Vagina (tissue), 2 donors: Measurements from ENCODE around the gene ANKRD11. TPM values are rescaled to one million over a fixed set of nuclear protein-coding genes. Genes with fewer than 3 reads are reported as not detected.

Experiments
- DNase-seq, 2 donors: peaks; one replicate each; pipeline ENCODE4 v3.0.0-alpha.2; 2017; ENCODE audit errors: extremely low spot score in 2 of 2
- H3K27ac ChIP-seq: fragments of 200-600 bp; sonication (generic); one replicate; pipeline ENCODE4 v1.5.1; 2019
- H3K27me3 ChIP-seq: fragments of 200-600 bp; sonication (generic); one replicate; pipeline ENCODE4 v1.5.1; 2019
- H3K36me3 ChIP-seq, 2 donors: fragments of 200-600 bp; sonication (generic); one replicate each; pipeline ENCODE4 v1.5.1; 2017 to 2019
- H3K4me1 ChIP-seq: fragments of 200-600 bp; sonication (generic); one replicate; pipeline ENCODE4 v1.5.1; 2019
- H3K4me3 ChIP-seq, 2 donors: fragments of 200-600 bp; sonication (generic); 1 replicate in 1 of 2; 2 replicates in 1 of 2; pipeline ENCODE4 v1.5.1; 2016 to 2019
- H3K9me3 ChIP-seq: fragments of 200-600 bp; sonication (generic); one replicate; pipeline ENCODE4 v1.5.1; 2019
- POLR2A ChIP-seq, 2 donors: fragments of 450-650 bp; IDR thresholded peaks; one replicate each; pipeline ENCODE4 v1.6.1; 2017; ENCODE audit warnings: antibody characterized with exemption in 2 of 2, mild to moderate bottlenecking in 2 of 2, moderate library complexity in 2 of 2
- POLR2AphosphoS5 ChIP-seq, 2 donors: sonication (generic); formaldehyde crosslinking; IDR thresholded peaks; one replicate each; pipeline ENCODE4 v1.9.0; 2017; ENCODE audit warnings: antibody characterized with exemption in 2 of 2, mild to moderate bottlenecking in 2 of 2, low read depth in 1 of 2; ENCODE audit not compliant: insufficient read depth in 1 of 2
- intact Hi-C: fragments of 100-400 bp; cut with DNase I; formaldehyde crosslinking; loops from one replicate; pipeline ENCODE4 v1.15.1; 2023
- total RNA-seq: library from RNA; depleted of rRNA; stranded (reverse); fragments of >200 nt; gene quantifications from one replicate; pipeline ENCODE4 v1.2.3, GENCODE V29; 2016
- TF ChIP-seq, protein P1 (sequence below), 3 experiments: fragments of 450-650 bp in 2 of 3; fragments of 200-600 bp in 1 of 3; sonication (generic) in 1 of 3; IDR thresholded peaks; one replicate each; pipeline ENCODE4 v1.5.1; 2017 to 2019; ENCODE audit warnings: antibody characterized with exemption in 3 of 3, mild to moderate bottlenecking in 2 of 3, moderate library complexity in 2 of 3

ANKRD11 gene
- total RNA-seq, 1 donor from 2014 or later, result 135 TPM

DNA sequence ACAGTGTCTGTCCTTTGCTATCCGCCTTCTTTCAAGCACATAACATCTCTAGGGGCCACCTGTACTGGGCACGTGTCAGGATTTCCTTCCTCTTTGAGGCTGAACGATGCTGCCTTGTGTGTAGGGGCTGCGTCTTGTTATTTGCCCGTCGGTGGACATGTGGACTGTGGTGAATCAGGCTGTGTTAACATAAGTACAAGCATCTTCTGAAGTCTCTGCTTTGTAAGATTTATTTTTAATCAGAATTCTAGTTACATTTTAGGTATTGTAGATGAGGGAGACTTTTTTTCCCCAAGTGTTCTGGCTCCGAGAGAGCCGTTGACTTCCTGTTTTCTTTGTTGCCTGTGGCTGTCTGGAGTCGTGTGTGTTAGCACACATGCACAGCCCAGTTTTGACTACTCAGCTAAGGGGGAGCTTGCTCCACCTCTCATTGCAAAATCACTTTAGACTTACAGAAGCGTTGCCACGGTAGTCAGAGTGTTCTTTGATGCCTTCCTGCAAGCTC lies 43.9 kb upstream of the ANKRD11 start:
- Histone ChIP-seq H3K4me3 (no peak overlapping the region), H3K9me3 (no peaks in the 10 kb centered on the region), H3K4me1 (no peaks in the 10 kb centered on the region), H3K27ac (no peak overlapping the region), H3K27me3 (no peaks in the 10 kb centered on the region), H3K36me3 (peaks cover 0 to 72% of the 10 kb centered on the region in 2 donors)
- no peak for DNase-seq
- TF ChIP-seq POLR2A (IDR thresholded peaks at IDR 0.05), result no peak
- TF ChIP-seq POLR2AphosphoS5 (IDR thresholded peaks at IDR 0.05; ENCODE audit: insufficient read depth in 1 of 2, low read depth in 1 of 2), result no peak
- TF ChIP-seq, protein P1, sequence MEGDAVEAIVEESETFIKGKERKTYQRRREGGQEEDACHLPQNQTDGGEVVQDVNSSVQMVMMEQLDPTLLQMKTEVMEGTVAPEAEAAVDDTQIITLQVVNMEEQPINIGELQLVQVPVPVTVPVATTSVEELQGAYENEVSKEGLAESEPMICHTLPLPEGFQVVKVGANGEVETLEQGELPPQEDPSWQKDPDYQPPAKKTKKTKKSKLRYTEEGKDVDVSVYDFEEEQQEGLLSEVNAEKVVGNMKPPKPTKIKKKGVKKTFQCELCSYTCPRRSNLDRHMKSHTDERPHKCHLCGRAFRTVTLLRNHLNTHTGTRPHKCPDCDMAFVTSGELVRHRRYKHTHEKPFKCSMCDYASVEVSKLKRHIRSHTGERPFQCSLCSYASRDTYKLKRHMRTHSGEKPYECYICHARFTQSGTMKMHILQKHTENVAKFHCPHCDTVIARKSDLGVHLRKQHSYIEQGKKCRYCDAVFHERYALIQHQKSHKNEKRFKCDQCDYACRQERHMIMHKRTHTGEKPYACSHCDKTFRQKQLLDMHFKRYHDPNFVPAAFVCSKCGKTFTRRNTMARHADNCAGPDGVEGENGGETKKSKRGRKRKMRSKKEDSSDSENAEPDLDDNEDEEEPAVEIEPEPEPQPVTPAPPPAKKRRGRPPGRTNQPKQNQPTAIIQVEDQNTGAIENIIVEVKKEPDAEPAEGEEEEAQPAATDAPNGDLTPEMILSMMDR (IDR thresholded peaks at IDR 0.05), result no peak
- intact Hi-C loops, result no loop called here

DNA sequence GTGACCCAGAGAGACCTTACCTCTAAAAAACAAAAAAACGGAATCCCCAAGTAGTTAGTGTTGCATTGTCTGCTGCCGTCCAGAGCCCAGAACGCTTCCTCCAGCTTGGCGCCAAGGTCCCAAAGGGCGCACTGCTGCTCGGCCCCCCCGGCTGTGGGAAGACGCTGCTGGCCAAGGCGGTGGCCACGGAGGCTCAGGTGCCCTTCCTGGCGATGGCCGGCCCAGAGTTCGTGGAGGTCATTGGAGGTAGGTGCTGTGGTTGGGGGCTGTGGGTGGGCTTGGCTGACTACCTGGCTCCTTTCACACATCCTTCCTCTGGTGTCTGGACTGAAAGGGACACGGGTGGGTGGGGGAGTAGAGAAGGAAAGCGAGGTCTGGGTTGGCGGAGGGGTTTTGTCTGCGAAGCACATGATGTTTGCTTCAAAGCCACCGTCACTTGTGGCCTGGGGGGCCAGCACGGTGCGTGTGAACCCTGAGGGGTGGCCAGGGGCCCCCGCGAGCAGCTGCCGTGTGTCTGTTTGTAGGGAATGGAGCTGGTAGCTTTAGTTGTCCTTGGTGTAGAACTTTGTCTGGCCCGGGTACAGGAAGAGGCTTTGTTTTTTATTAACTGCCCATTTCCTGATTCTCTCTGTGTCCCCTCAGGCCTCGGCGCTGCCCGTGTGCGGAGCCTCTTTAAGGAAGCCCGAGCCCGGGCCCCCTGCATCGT lies 41.6 kb upstream of the ANKRD11 start:
- Histone ChIP-seq H3K27me3 (no peaks in the 10 kb centered on the region), H3K36me3 (peaks cover 0 to 76% of the 10 kb centered on the region in 2 donors), H3K4me1 (no peaks in the 10 kb centered on the region), H3K9me3 (no peaks in the 10 kb centered on the region), H3K27ac (no peak overlapping the region), H3K4me3 (no peak overlapping the region)
- intact Hi-C loops, result no loop called here
- no peak for TF ChIP-seq POLR2A (IDR thresholded peaks at IDR 0.05)
- TF ChIP-seq, protein P1 (IDR thresholded peaks at IDR 0.05), result no peak
- TF ChIP-seq POLR2AphosphoS5 (IDR thresholded peaks at IDR 0.05; ENCODE audit: insufficient read depth in 1 of 2, low read depth in 1 of 2), result no peak
- no peak for DNase-seq

DNA sequence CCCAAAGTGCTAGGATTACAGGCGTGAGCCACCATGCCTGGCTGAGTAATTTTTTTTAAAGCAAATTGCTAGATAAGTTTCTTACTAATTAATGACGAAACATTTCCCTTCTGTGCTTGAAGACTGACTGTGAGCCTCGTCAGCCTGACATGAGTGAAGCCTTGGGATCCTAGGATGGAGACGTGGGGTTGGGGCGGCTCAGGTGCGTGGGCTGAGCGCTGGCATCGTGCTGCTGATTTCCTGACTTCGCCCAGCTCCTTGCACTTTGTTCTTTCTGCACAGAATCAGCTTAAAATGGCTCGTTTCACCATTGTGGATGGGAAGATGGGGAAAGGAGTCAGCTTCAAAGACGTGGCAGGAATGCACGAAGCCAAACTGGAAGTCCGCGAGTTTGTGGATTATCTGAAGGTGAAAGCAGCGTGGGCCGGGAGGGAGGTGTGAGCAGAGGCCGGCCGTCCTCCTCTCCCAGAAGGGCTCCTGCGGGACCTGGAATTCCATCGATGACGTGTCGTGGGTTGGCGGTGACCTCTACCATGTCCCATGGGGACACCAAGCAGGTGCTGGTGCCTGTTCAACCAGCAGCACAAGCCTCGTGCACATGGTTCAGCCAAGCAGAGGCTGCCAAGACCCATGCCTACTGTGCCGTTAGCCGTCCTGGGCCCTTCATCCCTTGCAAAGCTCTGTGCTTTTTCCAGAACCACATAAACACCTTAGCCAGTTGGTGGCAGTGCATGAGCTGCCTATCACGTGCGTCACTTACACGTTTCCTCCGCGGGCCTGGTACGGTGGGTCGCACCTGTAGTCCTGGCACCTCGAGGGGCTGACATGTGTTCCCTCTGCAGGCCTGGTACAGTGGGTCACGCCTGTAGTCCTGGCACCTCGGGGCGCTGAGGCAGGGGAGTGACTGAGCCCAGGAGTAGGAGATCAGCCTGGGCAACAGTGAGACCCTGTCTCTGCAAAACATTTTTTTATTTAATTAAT lies 40.3 kb upstream of the ANKRD11 start:
- Histone ChIP-seq H3K27ac (no peak overlapping the region), H3K27me3 (no peaks in the 10 kb centered on the region), H3K4me3 (no peak overlapping the region), H3K36me3 (peaks cover 0 to 79% of the 10 kb centered on the region in 2 donors), H3K4me1 (no peaks in the 10 kb centered on the region), H3K9me3 (no peaks in the 10 kb centered on the region)
- TF ChIP-seq POLR2AphosphoS5 (IDR thresholded peaks at IDR 0.05; ENCODE audit: insufficient read depth in 1 of 2, low read depth in 1 of 2) (no peak), POLR2A (IDR thresholded peaks at IDR 0.05) (no peak)
- TF ChIP-seq, protein P1 (IDR thresholded peaks at IDR 0.05), result no peak
- intact Hi-C loops, result no loop called here
- no peak for DNase-seq

DNA sequence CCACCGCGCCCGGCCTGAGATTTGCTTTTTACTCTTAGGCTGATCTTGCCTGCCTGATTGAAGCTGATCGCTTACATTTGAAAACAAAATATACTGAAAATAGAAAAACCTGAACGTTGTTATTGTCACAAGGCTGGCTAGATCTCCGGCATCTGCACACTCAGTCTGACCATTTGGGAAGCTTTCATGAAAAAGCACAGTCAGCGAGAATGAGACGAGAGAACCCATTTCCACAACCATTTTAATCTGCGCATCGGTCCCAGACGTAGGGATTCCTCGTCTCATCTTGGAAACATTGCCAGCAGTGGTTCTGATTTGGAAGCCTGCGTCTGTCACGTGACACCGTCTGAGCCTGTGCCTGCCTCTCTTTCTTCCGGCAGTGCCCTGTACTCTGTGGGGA lies 38.7 kb upstream of the ANKRD11 start:
- intact Hi-C loops, result no loop called here
- DNase-seq, result no peak
- Histone ChIP-seq H3K9me3 (no peaks in the 10 kb centered on the region), H3K27me3 (no peaks in the 10 kb centered on the region), H3K4me1 (no peaks in the 10 kb centered on the region), H3K27ac (no peak overlapping the region), H3K36me3 (peaks cover 0 to 78% of the 10 kb centered on the region in 2 donors), H3K4me3 (no peak overlapping the region)
- TF ChIP-seq, protein P1 (IDR thresholded peaks at IDR 0.05), result no peak
- TF ChIP-seq POLR2AphosphoS5 (IDR thresholded peaks at IDR 0.05; ENCODE audit: insufficient read depth in 1 of 2, low read depth in 1 of 2) (no peak), POLR2A (IDR thresholded peaks at IDR 0.05) (no peak)
